Measurements from ENCODE around the gene NSMCE1. TPM values are rescaled to one million over a fixed set of nuclear protein-coding genes. Genes with fewer than 3 reads are reported as not detected.

The NSMCE1 gene
- total RNA-seq, 1 experiment from 2014 or later = 19.3 TPM

DNA sequence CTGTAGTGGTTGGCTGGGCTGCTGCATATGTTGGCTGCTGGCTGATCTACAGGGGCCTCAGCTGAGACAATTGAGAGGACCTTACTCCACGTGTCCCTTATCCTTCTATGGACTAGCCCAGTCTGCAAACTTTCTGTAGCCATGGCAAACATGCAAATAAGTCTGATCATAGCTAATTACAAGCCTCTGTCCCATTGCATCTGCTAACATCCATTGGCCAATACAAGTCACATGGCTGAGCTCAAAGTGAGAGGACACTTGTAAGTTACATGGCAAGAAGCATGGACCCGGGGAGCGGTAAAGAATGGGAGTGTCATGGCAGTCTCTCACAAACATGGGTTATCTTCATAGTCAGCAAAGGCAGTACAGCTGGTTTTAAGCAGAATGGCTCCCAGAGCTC lies 33.6 kb upstream of the NSMCE1 start:
- Histone ChIP-seq H3K23me2 (ENCODE audit: insufficient read length, low read depth, low read length, poor library complexity, severe bottlenecking) (no peaks in the 10 kb centered on the region), H3T11ph (ENCODE audit: low read length) (no peak overlapping the region), H4K20me1 (ENCODE audit: control insufficient read depth, insufficient read depth, insufficient read length) (peaks cover 2% of the 10 kb centered on the region), H4K8ac (replicated peaks; ENCODE audit: insufficient read length, low read depth, low read length) (no peak overlapping the region), H3K9me3 (ENCODE audit: control insufficient read depth, low read depth, low read length) (no peaks in the 10 kb centered on the region), H3K27ac (ENCODE audit: insufficient read length, low read depth, low read length) (no peak overlapping the region), H2AFZ (ENCODE audit: low read length) (no peak overlapping the region), H2BK15ac (ENCODE audit: low read depth, low read length) (no peak overlapping the region; the same call in 1 of the 2 replicates), H3K56ac (ENCODE audit: insufficient read length, low read depth, low read length) (no peak overlapping the region), H2BK20ac (ENCODE audit: low read depth, low read length, poor library complexity, severe bottlenecking) (no peak overlapping the region), H3K23ac (ENCODE audit: insufficient read length, low read depth, low read length) (no peak overlapping the region), H2BK12ac (ENCODE audit: insufficient read length, low read depth, low read length) (no peak overlapping the region), H3K14ac (ENCODE audit: insufficient read depth, low read length) (no peak overlapping the region), H2BK5ac (ENCODE audit: insufficient read length, low read length) (no peak overlapping the region), H3K4me2 (ENCODE audit: insufficient read depth, insufficient read length, low read length) (no peak overlapping the region), H3K18ac (ENCODE audit: insufficient read length, low read depth, low read length) (no peak overlapping the region), H3K4ac (ENCODE audit: low read depth, low read length) (no peak overlapping the region), H3K27me3 (ENCODE audit: insufficient read depth, low read length) (no peaks in the 10 kb centered on the region), H4K91ac (ENCODE audit: insufficient read length, low read depth, low read length) (no peak overlapping the region), H3K9ac (ENCODE audit: extremely low read depth, insufficient read length, low read length) (no peak overlapping the region), H3K4me1 (ENCODE audit: insufficient read depth, low read length) (no peaks in the 10 kb centered on the region), H3K79me1 (ENCODE audit: insufficient read depth, low read depth, low read length, poor library complexity, severe bottlenecking) (no peaks in the 10 kb centered on the region), H2BK120ac (ENCODE audit: low read depth, low read length, poor library complexity, severe bottlenecking) (no peak overlapping the region), H3K79me2 (ENCODE audit: insufficient read depth, low read length) (no peaks in the 10 kb centered on the region), H4K5ac (ENCODE audit: insufficient read length, low read depth, low read length) (no peak overlapping the region), H2AK5ac (ENCODE audit: insufficient read length, low read length) (no peak overlapping the region)
- H3K9me3 Mint-ChIP-seq = peaks cover 6 to 9% of the 10 kb centered on the region in 2 experiments; a peak in 3 of 5 replicates
- H3K36me3 Mint-ChIP-seq (ENCODE audit: insufficient read depth in 1 of 3, low read depth in 3 of 3) = peaks cover 0 to 8% (median 5%) of the 10 kb centered on the region in 3 experiments; a peak in 4 of 7 replicates
- no peak overlapping the region for H3K27ac Mint-ChIP-seq
- peaks cover 4% of the 10 kb centered on the region for H3K27me3 Mint-ChIP-seq (ENCODE audit: low read depth)
- TF ChIP-seq, protein P1, sequence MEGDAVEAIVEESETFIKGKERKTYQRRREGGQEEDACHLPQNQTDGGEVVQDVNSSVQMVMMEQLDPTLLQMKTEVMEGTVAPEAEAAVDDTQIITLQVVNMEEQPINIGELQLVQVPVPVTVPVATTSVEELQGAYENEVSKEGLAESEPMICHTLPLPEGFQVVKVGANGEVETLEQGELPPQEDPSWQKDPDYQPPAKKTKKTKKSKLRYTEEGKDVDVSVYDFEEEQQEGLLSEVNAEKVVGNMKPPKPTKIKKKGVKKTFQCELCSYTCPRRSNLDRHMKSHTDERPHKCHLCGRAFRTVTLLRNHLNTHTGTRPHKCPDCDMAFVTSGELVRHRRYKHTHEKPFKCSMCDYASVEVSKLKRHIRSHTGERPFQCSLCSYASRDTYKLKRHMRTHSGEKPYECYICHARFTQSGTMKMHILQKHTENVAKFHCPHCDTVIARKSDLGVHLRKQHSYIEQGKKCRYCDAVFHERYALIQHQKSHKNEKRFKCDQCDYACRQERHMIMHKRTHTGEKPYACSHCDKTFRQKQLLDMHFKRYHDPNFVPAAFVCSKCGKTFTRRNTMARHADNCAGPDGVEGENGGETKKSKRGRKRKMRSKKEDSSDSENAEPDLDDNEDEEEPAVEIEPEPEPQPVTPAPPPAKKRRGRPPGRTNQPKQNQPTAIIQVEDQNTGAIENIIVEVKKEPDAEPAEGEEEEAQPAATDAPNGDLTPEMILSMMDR (conservative IDR thresholded peaks at IDR 0.05) = no peak
- H3K4me3 Mint-ChIP-seq = no peak overlapping the region
- no CpG with 5 or more reads among the region's 3 CpGs for WGBS (ENCODE audit: extremely low coverage, insufficient read length, low lambda C conversion rate)
- H3K4me1 Mint-ChIP-seq = peaks cover 9% of the 10 kb centered on the region in 2 experiments
- DNase-seq = no peak

All from H9 (cell line).